ENCODE data around the gene DNAAF5. TPM values are rescaled to one million over a fixed set of nuclear protein-coding genes. Genes with fewer than 3 reads are reported as not detected.

The DNAAF5 gene
- total and polyA plus RNA-seq, 9 of the 15 experiments (the other 6 are each of a cell fraction or from before 2014, with no cell fraction given) = 3.1 to 69.7 (median 19.1) TPM

DNA sequence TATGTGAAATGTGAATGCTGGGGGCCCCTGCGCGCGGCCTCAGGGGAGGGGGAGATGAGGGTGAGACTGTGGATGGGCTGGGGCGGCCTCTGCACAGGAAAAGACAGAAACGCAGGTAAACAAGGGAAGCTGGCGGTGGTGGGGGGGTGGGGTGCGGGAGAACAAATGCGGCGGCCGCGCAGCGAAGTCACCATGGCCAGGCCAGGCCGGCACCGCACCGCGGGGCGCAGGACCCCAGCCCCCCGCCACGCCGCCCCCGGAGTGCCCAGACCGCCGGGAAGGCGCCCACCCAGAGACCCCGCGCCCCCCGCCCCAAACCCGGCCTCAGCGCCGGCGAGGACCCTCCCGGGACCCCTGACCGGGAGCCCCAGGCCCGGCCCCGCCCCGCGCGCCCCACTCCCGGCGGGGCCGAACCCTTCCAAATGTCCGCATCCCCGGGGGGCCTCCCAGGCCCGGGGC, 14.5 kb upstream of the DNAAF5 start:
- Histone ChIP-seq H3K36me3 (ENCODE audit: control insufficient read depth, insufficient read depth, low read length) (peaks cover 16% of the 10 kb centered on the region; the same call in 2 of the 3 replicates), H3K4me1 (replicated peaks in 1 of 2; ENCODE audit: control insufficient read depth in 2 of 2, insufficient read depth in 2 of 2, low read length in 2 of 2) (peaks cover 0 to 9% of the 10 kb centered on the region in 2 experiments; a peak in 1 of 5 replicates), H3K4me2 (ENCODE audit: insufficient read depth, low read length) (no peak overlapping the region), H4K20me1 (replicated peaks; ENCODE audit: control insufficient read depth, insufficient read depth, low read length) (no peaks in the 10 kb centered on the region), H3K9me1 (ENCODE audit: control insufficient read depth, insufficient read depth, low read length) (no peaks in the 10 kb centered on the region), H2AFZ (ENCODE audit: low read depth, low read length) (no peak overlapping the region), H3K4me3 (no peak overlapping the region), H3K9me3 (replicated peaks; ENCODE audit: control insufficient read depth, insufficient read depth, low read depth, low read length) (peaks cover 2% of the 10 kb centered on the region; the same call in 1 of the 2 replicates), H3K27ac (ENCODE audit: extremely low read depth, low read depth, low read length) (no peak overlapping the region), H3K9ac (ENCODE audit: insufficient read depth in 1 of 2, low read depth in 2 of 2, low read length in 2 of 2) (no peak overlapping the region), H3K79me2 (ENCODE audit: control insufficient read depth, insufficient read depth, low read length) (no peaks in the 10 kb centered on the region), H3K27me3 (ENCODE audit: control insufficient read depth in 2 of 2, insufficient read depth in 2 of 2, low read length in 2 of 2) (no peaks in the 10 kb centered on the region)
- intact Hi-C loops (cut with micrococcal nuclease) = no loop called here
- TF ChIP-seq TAF9B (IDR thresholded peaks at IDR 0.05; ENCODE audit: partially characterized antibody) = no peak
- no peak for TF ChIP-seq RBM34 (IDR thresholded peaks at IDR 0.05; ENCODE audit: borderline replicate concordance, insufficient read depth, low read length)
- TF ChIP-seq HOXB6 (CRISPR knock-in tag; IDR thresholded peaks at IDR 0.05; ENCODE audit: borderline replicate concordance) = no peak
- TF ChIP-seq, protein P1, sequence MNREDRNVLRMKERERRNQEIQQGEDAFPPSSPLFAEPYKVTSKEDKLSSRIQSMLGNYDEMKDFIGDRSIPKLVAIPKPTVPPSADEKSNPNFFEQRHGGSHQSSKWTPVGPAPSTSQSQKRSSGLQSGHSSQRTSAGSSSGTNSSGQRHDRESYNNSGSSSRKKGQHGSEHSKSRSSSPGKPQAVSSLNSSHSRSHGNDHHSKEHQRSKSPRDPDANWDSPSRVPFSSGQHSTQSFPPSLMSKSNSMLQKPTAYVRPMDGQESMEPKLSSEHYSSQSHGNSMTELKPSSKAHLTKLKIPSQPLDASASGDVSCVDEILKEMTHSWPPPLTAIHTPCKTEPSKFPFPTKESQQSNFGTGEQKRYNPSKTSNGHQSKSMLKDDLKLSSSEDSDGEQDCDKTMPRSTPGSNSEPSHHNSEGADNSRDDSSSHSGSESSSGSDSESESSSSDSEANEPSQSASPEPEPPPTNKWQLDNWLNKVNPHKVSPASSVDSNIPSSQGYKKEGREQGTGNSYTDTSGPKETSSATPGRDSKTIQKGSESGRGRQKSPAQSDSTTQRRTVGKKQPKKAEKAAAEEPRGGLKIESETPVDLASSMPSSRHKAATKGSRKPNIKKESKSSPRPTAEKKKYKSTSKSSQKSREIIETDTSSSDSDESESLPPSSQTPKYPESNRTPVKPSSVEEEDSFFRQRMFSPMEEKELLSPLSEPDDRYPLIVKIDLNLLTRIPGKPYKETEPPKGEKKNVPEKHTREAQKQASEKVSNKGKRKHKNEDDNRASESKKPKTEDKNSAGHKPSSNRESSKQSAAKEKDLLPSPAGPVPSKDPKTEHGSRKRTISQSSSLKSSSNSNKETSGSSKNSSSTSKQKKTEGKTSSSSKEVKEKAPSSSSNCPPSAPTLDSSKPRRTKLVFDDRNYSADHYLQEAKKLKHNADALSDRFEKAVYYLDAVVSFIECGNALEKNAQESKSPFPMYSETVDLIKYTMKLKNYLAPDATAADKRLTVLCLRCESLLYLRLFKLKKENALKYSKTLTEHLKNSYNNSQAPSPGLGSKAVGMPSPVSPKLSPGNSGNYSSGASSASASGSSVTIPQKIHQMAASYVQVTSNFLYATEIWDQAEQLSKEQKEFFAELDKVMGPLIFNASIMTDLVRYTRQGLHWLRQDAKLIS (CRISPR knock-in tag; IDR thresholded peaks at IDR 0.05) = no peak
- TF ChIP-seq TAF7 (tag; IDR thresholded peaks at IDR 0.05) = no peak
- TF ChIP-seq ZNF583 (CRISPR knock-in tag; IDR thresholded peaks at IDR 0.05) = no peak
- TF ChIP-seq MYBL2 (IDR thresholded peaks at IDR 0.05; ENCODE audit: low read depth) = no peak
- TF ChIP-seq MYBL2 (CRISPR knock-in tag; IDR thresholded peaks at IDR 0.05; ENCODE audit: borderline replicate concordance) = no peak
- TF ChIP-seq CEBPB (tag; IDR thresholded peaks at IDR 0.05) = no peak
- TF ChIP-seq TEAD2 (tag; IDR thresholded peaks at IDR 0.05) = no peak
- TF ChIP-seq ZNF764 (CRISPR knock-in tag; IDR thresholded peaks at IDR 0.05; ENCODE audit: low read depth) = no peak
- TF ChIP-seq L3MBTL2 (IDR thresholded peaks at IDR 0.05) = no peak
- TF ChIP-seq ATF7 (IDR thresholded peaks at IDR 0.05) = no peak
- DNase-seq (ENCODE audit: extremely low read depth in 1 of 4, low spot score in 3 of 4) = no peak
- BruUV-seq (replicated peaks) = no TSS peak
- in situ Hi-C loops (cut with MboI) = no loop called here
- FAIRE-seq = no peak
- ChIA-PET POLR2A (no interaction called here), CTCF (ENCODE audit: low intra/inter-chr PET ratio) (no interaction called here)
- ATAC-seq = no peak
- no CpG with 5 or more reads among the region's 44 CpGs for WGBS (ENCODE audit: insufficient coverage, low coverage, missing lambda C conversion rate)

All from K562 (cell line).